HG03175 (cell line): Measurements from ENCODE around the gene DNAJA2.

ENCODE experiments used
- ATAC-seq: cut with Tn5 transposase; IDR thresholded peaks from one replicate; pipeline ENCODE4 v1.9.1; 2021; ENCODE audit warnings: mild to moderate bottlenecking, moderate library complexity; ENCODE audit not compliant: unreplicated experiment

Gene DNAJA2

GRCh38 chr16:46906360-46907060 lies 67.0 kb downstream of the DNAJA2 start:
- ATAC-seq, result no peak
